Measurements from ENCODE around the gene RAB8B.
A peak's percentile ranks its signal among the peaks of the same experiment; 100 is the strongest.

Gene RAB8B

DNA sequence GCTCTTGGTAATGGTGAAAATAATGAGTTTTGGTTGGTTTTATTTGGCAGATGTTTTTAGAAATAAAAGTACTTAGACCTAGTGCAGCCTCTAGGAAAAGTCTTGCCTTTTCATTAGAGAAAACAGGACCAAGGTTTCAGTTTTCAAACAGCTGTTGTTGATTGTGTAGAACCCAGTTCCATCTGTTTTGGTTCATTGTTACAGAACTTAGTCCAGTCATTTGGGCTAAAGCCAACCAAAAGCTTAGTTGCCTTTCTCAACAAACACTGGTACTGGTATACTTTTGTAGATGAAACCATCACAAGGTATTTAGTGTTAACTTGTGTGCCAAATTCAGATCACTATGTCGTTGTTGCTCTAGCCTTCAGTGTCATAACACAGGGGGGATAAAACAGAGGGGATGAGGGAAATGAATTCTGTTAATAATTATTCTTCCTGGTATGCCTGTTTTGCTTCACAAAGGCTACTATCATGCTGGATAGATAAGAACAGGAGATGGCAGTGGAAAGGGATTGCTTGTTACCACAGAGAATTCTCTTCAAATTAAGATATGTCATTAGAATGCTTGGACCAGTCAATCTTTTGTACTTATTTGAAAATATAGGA lies 75.4 kb downstream of the RAB8B start:
- DNase-seq (ENCODE audit: low read depth in 1 of 2, low spot score in 1 of 2): no peak

GRCh38 chr15:63274427-63274826 lies 85.0 kb downstream of the RAB8B start:
- DNase-seq (ENCODE audit: low read depth in 1 of 2, low spot score in 1 of 2): no peak

DNA sequence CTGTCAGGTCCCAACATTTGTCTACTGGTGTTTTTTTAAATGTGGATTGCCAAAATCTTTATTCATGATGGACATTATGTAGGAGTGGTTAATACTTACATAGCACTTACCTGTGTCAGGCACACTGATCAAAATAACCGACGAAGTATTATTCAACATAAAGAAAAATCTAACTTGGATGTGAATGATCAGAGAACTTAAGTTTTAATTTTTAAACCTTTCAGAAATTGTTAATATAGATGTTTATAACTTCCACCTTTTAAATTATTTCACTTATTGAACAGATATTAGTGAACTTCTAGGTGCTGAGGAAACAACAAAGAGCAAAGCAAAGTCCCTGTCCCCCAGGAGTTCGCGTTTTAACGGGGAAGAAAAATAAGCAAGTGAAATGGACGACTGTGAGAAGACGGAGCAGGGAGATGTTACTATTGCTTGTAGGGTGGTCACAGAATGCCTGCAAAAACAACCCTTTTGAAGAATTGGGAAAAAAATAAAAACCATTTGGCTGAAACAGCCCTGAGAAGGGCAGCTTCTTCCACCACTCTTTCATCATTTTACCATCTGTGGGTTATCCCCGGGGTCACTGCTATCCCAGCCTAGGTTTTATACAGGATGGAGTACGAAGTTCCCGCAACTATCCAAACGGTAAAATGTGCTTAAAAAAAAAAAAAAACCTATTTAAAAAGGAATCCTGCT lies 87.1 kb downstream of the RAB8B start:
- DNase-seq (ENCODE audit: low read depth in 1 of 2, low spot score in 1 of 2): no peak

DNA sequence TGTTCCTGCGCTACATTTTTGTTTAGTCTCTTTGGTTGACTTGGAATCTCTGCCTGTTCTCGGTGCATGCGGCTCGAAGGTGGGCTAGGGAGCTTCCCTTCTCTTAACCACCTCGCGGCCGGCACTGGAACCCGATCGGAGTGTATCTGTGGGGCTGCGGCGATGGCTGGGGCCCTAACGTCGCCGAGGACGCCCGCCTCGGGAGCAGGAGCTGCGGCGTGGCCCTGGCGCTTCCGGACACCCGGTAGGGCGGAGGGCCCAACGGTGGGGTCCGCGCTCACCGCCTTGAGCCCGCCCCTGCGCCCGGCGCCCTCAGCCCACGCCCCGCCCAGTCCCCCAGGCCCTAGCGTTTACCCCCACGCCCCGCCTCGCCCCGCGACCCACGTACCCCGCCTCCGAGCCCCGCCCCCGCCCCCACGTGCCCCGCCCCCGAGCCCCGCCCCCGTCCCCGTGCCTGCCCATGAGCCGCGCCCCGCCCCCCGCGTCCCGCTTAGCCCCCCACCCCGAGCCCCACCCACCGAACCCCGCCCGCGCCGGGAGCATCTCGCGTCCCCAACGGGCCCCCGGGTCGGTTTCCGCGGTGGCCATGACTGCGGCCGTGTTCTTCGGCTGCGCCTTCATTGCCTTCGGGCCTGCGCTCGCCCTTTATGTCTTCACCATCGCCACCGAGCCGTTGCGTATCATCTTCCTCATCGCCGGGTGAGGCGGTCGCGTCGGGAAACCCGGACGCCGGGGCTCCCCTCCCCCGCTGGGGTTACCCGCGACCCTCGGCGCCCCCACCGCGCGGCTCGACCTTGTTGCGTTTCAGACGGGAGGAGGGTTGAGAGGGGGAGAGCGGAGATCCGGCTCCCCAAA lies 87.9 kb downstream of the RAB8B start, which contains the start of gene APH1B:
TSS of gene APH1B (plus strand) at position 568 of the 855 bp plus-strand sequence. CDS start at position 587, 19 bp downstream.
- peak; percentile 63 to 69 for DNase-seq (ENCODE audit: low read depth in 1 of 2, low spot score in 1 of 2)

DNA sequence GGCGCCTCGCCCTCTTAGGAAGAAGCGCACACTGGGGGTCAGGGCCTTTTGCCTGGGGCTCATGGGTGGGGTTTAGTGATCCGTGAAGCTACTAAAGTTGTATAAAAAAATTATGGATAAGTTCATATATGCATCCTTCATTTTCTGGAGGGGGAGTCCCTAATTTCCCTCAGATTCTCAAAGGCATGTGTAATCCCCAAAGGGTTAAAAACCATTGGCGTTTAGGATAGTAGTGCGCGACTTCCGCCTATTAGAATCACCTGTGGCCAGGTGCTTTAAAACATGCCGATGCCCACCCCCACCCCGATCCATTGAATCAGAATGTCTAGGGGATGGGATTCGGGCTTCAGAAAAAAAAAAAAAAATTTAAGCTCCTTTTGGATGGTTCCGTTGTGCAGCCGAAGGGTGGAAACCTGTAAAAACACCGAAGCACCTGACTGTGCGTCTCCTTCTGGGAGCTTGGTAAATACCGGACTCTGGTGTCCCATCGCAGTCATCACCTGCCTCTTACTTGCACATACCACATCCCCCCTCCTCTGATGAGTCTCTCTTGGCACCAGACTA lies 88.6 kb downstream of the RAB8B start:
- no peak for DNase-seq (ENCODE audit: low read depth in 1 of 2, low spot score in 1 of 2)

GRCh38 chr15:63283126-63283525 lies 93.7 kb downstream of the RAB8B start:
- no peak for DNase-seq (ENCODE audit: low read depth in 1 of 2, low spot score in 1 of 2)

GRCh38 chr15:63284335-63284734 lies 94.9 kb downstream of the RAB8B start:
- no peak for DNase-seq (ENCODE audit: low read depth in 1 of 2, low spot score in 1 of 2)

DNA sequence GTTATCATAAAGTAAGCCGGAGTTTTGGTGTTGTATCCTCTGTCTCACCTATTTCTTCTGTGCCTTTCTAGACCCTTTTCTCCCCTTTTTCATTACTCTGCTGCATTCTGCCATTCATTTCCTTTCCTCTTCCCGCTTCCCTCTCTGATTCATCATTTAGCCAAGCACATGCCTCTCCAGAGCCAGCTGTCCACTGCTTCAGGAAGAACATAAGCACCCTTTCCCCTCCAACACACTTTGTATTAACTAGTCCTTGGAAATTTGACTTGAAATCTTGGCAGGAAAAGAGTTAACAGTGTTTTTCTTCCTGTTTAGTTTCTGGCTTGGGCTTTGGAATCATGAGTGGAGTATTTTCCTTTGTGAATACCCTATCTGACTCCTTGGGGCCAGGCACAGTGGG lies 97.7 kb downstream of the RAB8B start:
- DNase-seq (ENCODE audit: low read depth in 1 of 2, low spot score in 1 of 2): no peak

GRCh38 chr15:63288342-63288741 lies 98.9 kb downstream of the RAB8B start:
- no peak for DNase-seq (ENCODE audit: low read depth in 1 of 2, low spot score in 1 of 2)

DNA sequence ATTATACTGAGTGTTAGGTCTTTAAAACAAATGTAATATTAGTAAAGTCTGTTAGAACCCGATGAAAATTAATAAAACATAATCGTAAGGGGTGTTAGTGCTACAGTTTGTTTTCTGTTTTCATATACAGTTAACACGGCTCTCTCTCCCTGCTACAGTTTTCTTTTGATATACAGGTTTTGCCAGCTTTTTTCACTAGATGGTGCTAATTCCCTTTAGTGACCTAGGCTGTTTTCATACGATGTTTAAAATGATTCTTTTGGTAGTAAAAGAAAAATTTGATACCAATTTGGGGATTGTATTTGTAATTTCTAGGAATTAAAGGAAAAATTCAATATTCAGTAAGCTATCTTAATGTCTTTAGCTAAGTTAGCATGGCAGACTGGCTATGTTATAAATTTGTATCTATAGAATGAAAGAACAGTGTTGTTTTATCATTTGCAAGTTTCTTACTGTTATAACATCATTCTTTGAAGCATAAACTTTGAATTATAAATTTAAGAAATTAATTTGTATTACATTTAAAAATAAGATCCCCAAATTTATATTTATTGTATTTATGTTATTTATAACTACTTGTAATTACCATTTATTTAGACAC lies 99.5 kb downstream of the RAB8B start:
- no peak for DNase-seq (ENCODE audit: low read depth in 1 of 2, low spot score in 1 of 2)

DNA sequence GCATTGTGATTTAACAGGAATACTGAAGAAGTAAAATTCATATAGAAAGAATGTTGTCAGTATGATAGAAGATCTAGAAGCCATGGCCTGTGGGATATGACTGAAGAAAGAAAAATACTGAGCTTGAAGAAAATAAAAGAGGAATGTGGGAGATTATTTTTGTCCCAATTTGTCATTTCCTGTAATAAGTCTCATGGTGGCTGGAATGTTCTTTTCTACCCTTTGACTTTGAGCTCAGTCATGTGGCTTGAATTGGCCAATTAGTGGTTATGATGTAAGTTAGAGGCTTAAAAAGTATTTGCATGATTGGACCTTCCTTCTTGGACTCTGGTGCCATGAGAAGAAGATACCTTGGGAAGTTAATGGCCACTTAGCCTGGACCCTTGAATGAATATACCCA lies 102.1 kb downstream of the RAB8B start:
- no peak for DNase-seq (ENCODE audit: low read depth in 1 of 2, low spot score in 1 of 2)

GRCh38 chr15:63292241-63292640 lies 102.8 kb downstream of the RAB8B start:
- DNase-seq (ENCODE audit: low read depth in 1 of 2, low spot score in 1 of 2): no peak

GRCh38 chr15:63292771-63293170 lies 103.4 kb downstream of the RAB8B start:
- DNase-seq (ENCODE audit: low read depth in 1 of 2, low spot score in 1 of 2): no peak

GRCh38 chr15:63294359-63294758 lies 105.0 kb downstream of the RAB8B start:
- no peak for DNase-seq (ENCODE audit: low read depth in 1 of 2, low spot score in 1 of 2)

GRCh38 chr15:63295341-63295740 lies 105.9 kb downstream of the RAB8B start:
- no peak for DNase-seq (ENCODE audit: low read depth in 1 of 2, low spot score in 1 of 2)

GRCh38 chr15:63296195-63296594 lies 106.8 kb downstream of the RAB8B start:
- DNase-seq (ENCODE audit: low read depth in 1 of 2, low spot score in 1 of 2): no peak

DNA sequence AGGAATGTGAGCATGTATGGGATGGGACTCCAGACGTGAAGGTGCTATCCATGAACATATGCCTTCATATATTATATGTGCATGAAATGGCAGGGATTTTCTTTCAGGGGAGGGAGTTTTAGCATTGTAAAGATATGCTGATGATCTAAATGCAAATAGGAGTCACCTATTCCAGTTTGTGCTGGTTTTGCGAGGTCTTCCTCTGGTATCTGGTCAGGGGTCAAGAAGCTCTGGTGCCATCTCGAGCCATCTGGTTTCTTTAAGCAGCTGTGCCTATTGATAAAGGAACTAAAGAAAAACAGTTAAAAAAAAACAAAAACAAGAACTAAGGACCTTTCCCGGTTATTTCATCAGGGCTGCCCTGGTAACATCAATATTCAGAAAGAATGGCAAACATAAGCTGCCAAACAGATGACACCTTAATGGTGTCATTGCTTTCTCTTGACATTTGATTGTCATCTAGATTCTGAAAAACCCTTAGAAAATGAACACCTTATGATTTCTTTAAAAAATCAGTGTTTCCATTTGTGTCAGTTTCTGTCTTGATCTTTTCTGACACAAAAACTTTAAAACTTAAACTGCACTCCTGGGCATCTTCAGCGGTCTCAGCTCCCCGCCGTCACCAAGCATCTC lies 110.7 kb downstream of the RAB8B start:
- DNase-seq (ENCODE audit: low read depth in 1 of 2, low spot score in 1 of 2): no peak

GRCh38 chr15:63301088-63301487 lies 111.7 kb downstream of the RAB8B start:
- no peak for DNase-seq (ENCODE audit: low read depth in 1 of 2, low spot score in 1 of 2)

DNA sequence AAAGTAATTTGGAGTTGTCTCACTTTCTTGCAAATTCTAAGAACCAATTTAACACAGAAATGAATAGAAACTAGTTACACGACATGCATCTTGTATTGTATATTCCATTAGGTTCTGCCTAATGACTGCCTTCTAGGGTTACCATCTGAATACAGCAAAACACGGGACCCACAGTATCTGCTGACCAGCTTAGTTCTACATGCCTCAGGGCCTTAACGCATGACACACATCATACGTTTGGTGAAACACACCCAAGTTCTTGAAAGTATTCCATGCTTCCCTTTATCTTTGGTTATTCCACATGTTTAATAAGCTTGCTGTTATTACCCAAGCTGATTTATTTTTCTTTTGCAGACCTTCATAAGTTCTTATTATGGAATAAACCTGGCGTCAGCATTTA lies 115.9 kb downstream of the RAB8B start:
- no peak for DNase-seq (ENCODE audit: low read depth in 1 of 2, low spot score in 1 of 2)

DNA sequence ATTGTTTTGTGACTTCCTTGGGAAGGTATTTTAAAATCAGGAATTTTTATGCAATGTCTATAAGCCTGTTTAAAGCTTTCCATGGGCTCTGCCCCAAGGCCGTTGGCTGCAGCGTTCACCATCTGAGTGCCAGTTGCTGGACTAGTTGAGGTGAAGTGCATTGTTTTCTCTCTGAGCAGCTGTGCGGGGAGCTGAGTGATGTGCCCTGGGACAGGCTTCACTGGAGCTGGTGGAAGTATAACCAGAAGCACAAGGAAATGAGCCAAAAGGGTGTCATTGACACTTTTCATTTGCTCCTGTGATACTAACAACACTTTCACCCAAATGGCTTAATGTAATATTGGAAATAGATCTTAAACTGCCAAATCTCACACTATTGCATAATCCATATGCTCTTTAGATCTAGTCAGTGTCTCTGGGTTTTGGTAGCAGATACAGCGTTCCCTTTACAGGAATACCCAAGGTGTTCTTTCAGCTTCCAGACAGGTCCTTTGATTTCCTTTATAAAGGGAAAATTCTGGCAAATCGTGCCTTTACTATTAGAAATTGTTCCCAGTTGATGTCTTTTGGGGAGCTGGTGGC lies 117.2 kb downstream of the RAB8B start:
- no peak for DNase-seq (ENCODE audit: low read depth in 1 of 2, low spot score in 1 of 2)
